ENCODE results near the gene SCLT1. TPM values are rescaled to one million over a fixed set of nuclear protein-coding genes. Genes with fewer than 3 reads are reported as not detected.
"Not testable (repeated sequence)": the region's sequence is repeated elsewhere in the genome, so short reads cannot be mapped to it uniquely, and the experiment has no call there.

Gene SCLT1
- polyA plus RNA-seq, 2 of the 4 experiments (the other 2 are of a cell fraction), result 7.4 to 12.1 TPM

DNA sequence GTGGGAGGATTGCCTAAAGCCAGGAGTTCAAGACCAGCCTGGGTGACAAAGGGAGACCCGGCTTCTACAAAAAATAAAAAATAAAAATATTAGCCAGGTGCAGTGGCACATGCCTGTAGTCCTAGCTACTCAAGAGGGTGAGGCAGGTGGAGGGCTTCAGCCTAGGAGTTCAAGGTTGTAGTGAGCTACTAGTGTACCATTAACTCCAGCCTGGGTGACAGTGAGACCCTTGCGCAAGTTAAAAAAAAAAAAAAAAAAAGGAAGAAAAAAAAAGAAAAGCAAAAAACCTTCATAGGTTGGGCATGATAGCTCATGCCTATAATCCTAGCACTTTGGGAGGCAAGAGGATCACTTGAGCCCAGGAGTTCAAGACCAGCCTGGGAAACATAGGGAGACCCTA, 5.8 kb downstream of the SCLT1 start:
- ChIA-PET POLR2A (no interaction called here), CTCF (no interaction called here)
- ATAC-seq (no peak), FAIRE-seq (no peak), DNase-seq (ENCODE audit: low read depth in 1 of 2, low spot score in 1 of 2) (no peak)
- Histone ChIP-seq H3K4me3 (no peak overlapping the region), H3K27ac (no peak overlapping the region), H3K4me2 (no peak overlapping the region), H3K9me3 (no peaks in the 10 kb centered on the region), H3K4me1 (peaks cover 5% of the 10 kb centered on the region; the same call in 2 of the 3 replicates)
- WGBS (ENCODE audit: missing lambda C conversion rate), result 93% methylated on average over 2 of the region's 2 CpGs
- TF ChIP-seq ESRRA (IDR thresholded peaks at IDR 0.05; ENCODE audit: borderline replicate concordance, low read length) (no peak), SREBF2 (IDR thresholded peaks at IDR 0.05) (no peak), GATA3 (IDR thresholded peaks at IDR 0.05; ENCODE audit: borderline replicate concordance) (no peak), HOXB5 (CRISPR knock-in tag; IDR thresholded peaks at IDR 0.05) (no peak), POLR2A (IDR thresholded peaks at IDR 0.05; ENCODE audit: low read length) (no peak), ELK1 (IDR thresholded peaks at IDR 0.05; ENCODE audit: low read depth, low read length) (no peak), KDM5A (IDR thresholded peaks at IDR 0.05) (no peak), FOSL2 (IDR thresholded peaks at IDR 0.05) (no peak), FOSL2 (CRISPR knock-in tag; IDR thresholded peaks at IDR 0.05) (no peak)

DNA sequence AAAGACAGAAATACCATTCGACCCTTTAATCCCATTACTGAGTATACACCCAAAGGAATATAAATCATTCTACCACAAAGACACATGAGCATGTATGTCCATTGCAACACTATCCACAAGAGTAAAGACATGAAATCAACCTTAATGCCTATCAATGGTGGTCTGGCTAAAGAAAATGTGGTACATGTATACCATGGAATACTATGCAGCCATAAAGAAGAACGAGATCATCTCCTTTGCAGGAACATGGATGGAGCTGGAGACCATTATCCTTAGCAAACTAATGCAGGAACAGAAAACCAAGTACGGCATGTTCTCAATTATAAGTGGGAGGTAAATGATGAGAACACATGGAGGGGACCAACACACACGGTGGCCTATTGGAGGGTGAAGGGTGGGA, 7.9 kb downstream of the SCLT1 start:
- Histone ChIP-seq H3K4me1 (no peaks in the 10 kb centered on the region), H3K27ac (no peak overlapping the region), H3K4me3 (no peak overlapping the region), H3K9me3 (no peaks in the 10 kb centered on the region), H3K4me2 (no peak overlapping the region)
- POLR2A ChIA-PET, result no interaction called here
- TF ChIP-seq JUN (IDR thresholded peaks at IDR 0.05), result no peak
- TF ChIP-seq TP53 (CRISPR knock-in tag; IDR thresholded peaks at IDR 0.05), result no peak
- CTCF ChIA-PET, result no interaction called here
- 82% methylated on average over 4 of the region's 4 CpGs for WGBS (ENCODE audit: missing lambda C conversion rate)
- FAIRE-seq, result no peak
- ATAC-seq, result no peak
- DNase-seq (ENCODE audit: low read depth in 1 of 2, low spot score in 1 of 2), result no peak

- no peak for DNase-seq (ENCODE audit: low read depth in 1 of 2, low spot score in 1 of 2)
- 94% methylated on average over 5 of the region's 5 CpGs for WGBS (ENCODE audit: missing lambda C conversion rate)
- H3K4me3 ChIP-seq, result no peak overlapping the region
- H3K4me2 ChIP-seq, result no peak overlapping the region
- no peaks in the 10 kb centered on the region for H3K4me1 ChIP-seq
- no peaks in the 10 kb centered on the region for H3K9me3 ChIP-seq
- TF ChIP-seq JUN (IDR thresholded peaks at IDR 0.05), result no peak
- no peak for TF ChIP-seq GATA3 (IDR thresholded peaks at IDR 0.05; ENCODE audit: borderline replicate concordance)
- TF ChIP-seq USF2 (IDR thresholded peaks at IDR 0.05), result no peak
- peak; percentile 41 for TF ChIP-seq MAFK (IDR thresholded peaks at IDR 0.05; ENCODE audit: partially characterized antibody)
- no peak for TF ChIP-seq ZNF302 (CRISPR knock-in tag; IDR thresholded peaks at IDR 0.05)
- no peak overlapping the region for H3K27ac ChIP-seq
- POLR2A ChIA-PET, result no interaction called here
- no peak for ATAC-seq
- FAIRE-seq, result no peak
- CTCF ChIA-PET, result no interaction called here
Measured at GRCh38 chr4:129082302-129082701, 11.0 kb downstream of the SCLT1 start.

DNA sequence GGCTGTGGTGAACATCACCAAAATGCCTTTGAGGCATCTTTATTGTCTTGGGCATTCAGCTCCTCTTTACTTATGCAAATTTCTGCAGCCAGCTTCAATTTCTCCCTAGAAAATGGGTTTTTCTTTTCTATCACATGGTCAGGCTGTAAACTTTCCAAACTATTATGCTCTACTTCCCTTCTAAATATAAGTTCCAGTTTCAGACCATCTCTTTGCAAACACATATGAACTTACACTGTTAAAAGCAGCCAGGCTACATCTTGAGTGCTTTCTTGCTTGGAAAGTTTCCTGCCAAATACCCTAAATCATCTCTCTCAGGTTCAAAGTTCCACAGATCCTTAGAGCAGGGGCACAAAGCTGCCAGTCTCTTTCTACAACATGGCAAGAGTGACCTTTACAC, 13.2 kb downstream of the SCLT1 start:
- DNase-seq (ENCODE audit: low read depth in 1 of 2, low spot score in 1 of 2) (no peak), FAIRE-seq (no peak), ATAC-seq (no peak)
- TF ChIP-seq ZNF302 (CRISPR knock-in tag; IDR thresholded peaks at IDR 0.05), result no peak
- H3K9me3 ChIP-seq, result no peaks in the 10 kb centered on the region
- no peaks in the 10 kb centered on the region for H3K4me1 ChIP-seq
- H3K27ac ChIP-seq, result no peak overlapping the region
- ChIA-PET POLR2A (no interaction called here), CTCF (no interaction called here)
- H3K4me2 ChIP-seq, result no peak overlapping the region
- no peak overlapping the region for H3K4me3 ChIP-seq

GRCh38 chr4:129077326-129077725, 16.0 kb downstream of the SCLT1 start:
- no peak for ATAC-seq
- CTCF ChIA-PET, result interaction anchor here (1.0 kb wide), 1 partner anchor 17 kb away, joined by 4 read pairs; no protein-coding TSS in a partner anchor
- no peak for DNase-seq (ENCODE audit: low read depth in 1 of 2, low spot score in 1 of 2)
- no peaks in the 10 kb centered on the region for H3K4me1 ChIP-seq
- H3K4me2 ChIP-seq, result no peak overlapping the region
- no peak for FAIRE-seq
- peaks cover 5% of the 10 kb centered on the region; the same call in 2 of the 3 replicates for H3K9me3 ChIP-seq
- H3K27ac ChIP-seq, result no peak overlapping the region
- POLR2A ChIA-PET, result no interaction called here
- TF ChIP-seq MAZ (IDR thresholded peaks at IDR 0.05; ENCODE audit: borderline replicate concordance, low read depth, low read length) (no peak), HOXB13 (CRISPR knock-in tag; IDR thresholded peaks at IDR 0.05; ENCODE audit: low read depth) (no peak), EHMT2 (IDR thresholded peaks at IDR 0.05; ENCODE audit: low read depth) (no peak)
- TF ChIP-seq, protein P1, sequence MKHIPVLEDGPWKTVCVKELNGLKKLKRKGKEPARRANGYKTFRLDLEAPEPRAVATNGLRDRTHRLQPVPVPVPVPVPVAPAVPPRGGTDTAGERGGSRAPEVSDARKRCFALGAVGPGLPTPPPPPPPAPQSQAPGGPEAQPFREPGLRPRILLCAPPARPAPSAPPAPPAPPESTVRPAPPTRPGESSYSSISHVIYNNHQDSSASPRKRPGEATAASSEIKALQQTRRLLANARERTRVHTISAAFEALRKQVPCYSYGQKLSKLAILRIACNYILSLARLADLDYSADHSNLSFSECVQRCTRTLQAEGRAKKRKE (CRISPR knock-in tag; IDR thresholded peaks at IDR 0.05; ENCODE audit: low read depth), result no peak
- H3K4me3 ChIP-seq, result no peak overlapping the region

- H3K4me1 ChIP-seq; H3K4me2 ChIP-seq; H3K27ac ChIP-seq; FAIRE-seq; CTCF ChIA-PET; ATAC-seq; DNase-seq (ENCODE audit: low read depth in 1 of 2, low spot score in 1 of 2); H3K4me3 ChIP-seq; POLR2A ChIA-PET: not testable (repeated sequence)
- 91% methylated on average over 2 of the region's 2 CpGs for WGBS (ENCODE audit: missing lambda C conversion rate)
- peaks cover 14% of the 10 kb centered on the region; the same call in 2 of the 3 replicates for H3K9me3 ChIP-seq
Measured at GRCh38 chr4:129069537-129069936, 23.8 kb downstream of the SCLT1 start.

Data from A549 (cell line).